COLO829 (cell line): ENCODE results near the gene LRP3.

Experiments used
- DNase-seq: peaks from one replicate; pipeline ENCODE4 v3.0.0; 2012; ENCODE audit warnings: low spot score

The LRP3 gene

DNA sequence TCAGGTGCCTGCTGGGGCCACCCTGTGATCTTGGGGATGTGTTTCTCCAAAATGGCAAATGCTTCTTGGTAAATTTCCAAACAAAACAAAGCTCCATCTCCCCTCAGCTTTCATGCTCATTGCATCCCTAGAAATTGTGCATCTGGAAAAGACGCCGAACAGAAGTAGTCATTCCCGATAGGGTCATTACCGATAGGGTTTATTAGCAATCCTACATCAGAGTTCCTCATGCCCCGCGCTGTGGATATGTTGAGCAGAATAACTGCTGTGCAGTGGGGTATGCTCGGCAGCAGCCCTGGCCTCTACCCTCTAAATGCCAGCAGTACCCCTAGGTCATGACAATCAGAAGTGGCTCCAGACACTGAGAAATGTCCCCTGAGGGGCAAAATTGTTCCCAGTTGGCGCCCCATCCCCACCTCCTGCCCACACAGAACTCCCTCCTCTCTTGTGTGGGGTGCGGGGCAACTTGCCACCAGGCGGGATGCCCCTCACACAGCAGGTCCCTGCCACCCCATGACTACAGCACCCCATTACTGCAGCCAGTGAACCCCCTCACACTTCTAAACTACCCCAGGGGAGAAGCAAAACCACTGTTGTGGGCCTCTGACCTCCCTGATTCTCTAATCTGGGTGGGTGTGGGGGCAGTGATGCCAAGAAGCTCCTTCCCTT is 44.5 kb downstream of the LRP3 start:
- no peak for DNase-seq

DNA sequence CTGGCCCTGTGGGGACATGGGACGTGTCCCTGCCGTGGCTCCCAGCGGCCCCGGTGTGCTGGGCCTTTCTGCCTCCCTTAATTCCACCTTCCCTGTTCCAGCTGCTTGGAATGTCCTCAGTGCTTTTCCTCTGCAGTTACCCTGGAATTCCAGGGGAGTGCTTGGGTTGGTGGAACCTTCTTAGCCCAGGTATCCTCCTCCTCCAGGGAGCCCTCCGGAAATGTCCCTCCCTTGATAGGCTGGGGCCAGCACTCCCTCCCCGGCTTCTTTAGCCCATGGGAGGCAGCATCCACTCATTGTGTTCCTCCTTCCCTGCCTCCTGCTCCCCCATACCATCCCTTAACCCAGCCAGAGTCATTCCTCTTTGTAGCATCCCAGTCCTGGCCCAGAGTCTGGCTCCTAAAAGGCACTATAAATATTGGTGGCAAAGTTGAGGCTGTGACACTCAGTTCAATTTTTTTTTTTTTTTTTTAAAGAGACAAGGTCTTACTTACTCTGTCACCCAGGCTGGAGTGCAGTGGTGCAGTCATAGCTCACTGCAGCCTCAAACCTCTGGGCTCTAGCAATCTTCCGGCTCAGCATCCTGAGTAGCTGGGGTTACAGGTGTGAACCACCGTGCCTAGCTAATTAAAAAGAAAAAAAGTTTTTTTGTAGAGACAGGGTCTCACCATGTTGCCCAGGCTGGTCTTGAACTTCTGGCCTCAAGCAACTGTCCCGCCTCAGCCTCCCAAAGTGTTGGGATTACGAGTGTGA is 45.3 kb downstream of the LRP3 start:
- no peak for DNase-seq

DNA sequence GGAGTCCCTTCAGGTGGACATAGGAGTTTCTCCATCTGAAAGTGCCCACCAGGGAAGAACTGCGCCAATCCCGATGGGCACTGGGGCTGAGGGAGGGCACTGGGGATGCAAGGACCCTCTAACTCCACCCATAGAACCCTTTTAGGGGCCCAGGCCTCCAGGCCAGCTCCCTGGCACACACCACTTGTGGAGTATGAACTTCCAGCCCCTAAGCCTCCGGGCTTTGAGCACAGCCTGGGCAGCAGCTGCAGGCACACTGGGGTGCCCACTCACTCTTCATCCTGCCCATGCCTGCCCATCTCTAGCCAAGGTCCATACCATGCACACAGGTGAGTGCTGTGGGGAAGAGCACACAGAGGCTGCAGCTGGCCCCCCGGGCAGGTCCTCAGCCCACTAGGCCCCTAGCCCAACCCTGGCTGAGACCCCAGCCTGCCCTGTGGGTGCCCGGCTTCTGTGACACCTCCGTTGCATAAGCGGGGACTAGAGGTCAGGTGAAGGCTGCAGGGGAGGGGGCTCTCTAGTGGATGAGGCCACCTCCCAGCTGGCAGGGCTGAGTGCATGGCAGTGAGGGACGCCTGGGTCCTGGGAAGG is 46.1 kb downstream of the LRP3 start:
- DNase-seq, result no peak

GRCh38 chr19:33241091-33241529 is 47.0 kb downstream of the LRP3 start:
- no peak for DNase-seq

- no peak for DNase-seq
Measured at GRCh38 chr19:33241530-33242101, 47.5 kb downstream of the LRP3 start.

- DNase-seq, result no peak
Measured at GRCh38 chr19:33242131-33242530, 48.0 kb downstream of the LRP3 start.

DNA sequence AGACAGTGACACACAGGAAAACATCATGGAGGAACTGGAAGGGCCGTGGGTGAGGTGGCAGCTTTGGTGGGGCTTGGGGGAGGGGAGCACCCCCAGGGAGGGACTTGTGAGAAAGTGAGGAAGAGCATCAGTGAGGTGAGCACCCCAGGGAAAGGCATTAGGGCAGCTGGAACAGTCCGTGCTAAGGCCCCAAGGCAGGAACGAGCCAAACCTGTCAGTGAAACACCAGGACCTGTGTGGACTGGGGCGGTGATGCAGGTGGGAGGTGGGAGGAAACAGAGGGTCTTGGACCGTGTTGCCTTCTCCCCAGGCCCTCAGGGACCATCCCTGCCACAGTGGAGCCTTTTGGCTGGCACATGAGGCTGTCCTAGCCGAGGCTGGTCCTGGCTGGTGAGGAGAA is 48.8 kb downstream of the LRP3 start:
- no peak for DNase-seq

DNA sequence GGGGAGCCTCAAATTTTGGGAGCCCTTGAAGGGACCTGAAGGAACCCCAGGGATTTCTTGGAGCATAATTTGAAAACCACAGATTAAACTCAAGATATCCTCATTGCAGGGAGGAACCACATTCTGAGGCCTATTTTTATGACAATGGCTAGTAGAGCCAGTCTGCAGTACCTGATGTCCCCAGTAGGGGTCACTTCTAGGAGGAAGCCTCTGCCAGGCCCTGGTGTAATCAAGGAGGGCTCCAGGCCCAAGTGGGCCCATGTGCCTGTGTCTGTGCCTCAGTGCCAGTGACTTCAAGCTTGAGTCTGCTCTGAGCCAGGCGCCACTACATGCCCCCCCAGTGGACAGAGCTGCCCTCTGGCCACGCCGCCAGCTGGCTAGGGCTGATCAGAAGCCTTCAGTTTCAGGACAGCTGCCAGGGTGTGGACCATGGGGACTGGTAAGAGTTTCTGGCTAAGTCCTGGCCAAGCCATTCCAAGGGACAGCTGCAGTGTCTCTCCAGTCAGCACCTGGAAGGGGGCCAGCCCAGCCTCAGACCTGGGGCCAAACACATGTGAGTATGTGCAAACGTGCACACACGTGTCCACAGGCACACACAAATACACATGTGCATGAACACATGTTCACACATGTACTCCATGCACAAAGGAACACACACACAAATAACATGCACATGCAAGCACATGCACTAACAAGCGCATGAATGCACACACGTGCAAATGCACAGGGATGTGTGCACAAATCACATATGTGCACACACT is 52.0 kb downstream of the LRP3 start:
- DNase-seq, result no peak

GRCh38 chr19:33246709-33247440 is 52.7 kb downstream of the LRP3 start:
- DNase-seq, result no peak

GRCh38 chr19:33247441-33247819 is 53.3 kb downstream of the LRP3 start:
- DNase-seq, result no peak

DNA sequence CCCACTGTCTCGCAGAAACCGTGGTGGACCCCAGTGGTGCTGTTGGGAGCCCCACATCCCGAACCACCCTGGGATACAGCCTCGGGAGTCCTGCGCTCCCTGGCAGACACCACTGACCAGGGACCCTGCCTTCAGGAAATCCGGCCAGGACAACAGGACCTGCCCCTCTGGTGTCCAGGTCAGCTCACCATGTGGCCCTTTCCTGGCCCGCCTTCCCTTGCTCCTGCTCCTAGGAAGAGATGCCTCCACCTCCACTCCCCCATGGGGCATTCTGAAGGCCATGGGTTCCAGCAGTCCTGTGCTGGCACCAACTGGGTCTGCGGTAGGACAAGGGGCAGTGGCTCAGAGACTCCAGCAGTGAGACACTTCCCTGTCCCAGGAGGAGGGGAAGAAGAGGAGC is 54.0 kb downstream of the LRP3 start:
- DNase-seq, result no peak

DNA sequence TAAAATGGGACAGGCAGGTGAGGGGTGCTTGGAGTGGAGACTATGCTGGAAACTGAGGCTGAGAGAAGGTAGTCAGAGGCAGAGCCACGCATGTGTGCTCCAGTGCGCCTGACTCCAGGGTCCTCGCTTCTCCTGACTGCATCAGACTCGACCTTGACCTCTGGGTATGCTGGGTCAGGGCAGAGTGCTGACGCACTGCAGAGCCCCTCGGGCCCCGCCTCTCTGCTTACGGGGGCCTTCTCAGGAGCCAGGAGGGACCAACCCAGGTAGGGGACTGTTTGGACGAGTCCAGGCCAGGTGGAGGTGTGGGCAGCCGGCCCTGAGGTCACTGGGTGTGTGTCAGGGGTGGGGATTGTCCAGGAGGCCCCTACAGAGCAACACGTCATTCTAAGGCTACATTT is 54.4 kb downstream of the LRP3 start:
- DNase-seq, result no peak

DNA sequence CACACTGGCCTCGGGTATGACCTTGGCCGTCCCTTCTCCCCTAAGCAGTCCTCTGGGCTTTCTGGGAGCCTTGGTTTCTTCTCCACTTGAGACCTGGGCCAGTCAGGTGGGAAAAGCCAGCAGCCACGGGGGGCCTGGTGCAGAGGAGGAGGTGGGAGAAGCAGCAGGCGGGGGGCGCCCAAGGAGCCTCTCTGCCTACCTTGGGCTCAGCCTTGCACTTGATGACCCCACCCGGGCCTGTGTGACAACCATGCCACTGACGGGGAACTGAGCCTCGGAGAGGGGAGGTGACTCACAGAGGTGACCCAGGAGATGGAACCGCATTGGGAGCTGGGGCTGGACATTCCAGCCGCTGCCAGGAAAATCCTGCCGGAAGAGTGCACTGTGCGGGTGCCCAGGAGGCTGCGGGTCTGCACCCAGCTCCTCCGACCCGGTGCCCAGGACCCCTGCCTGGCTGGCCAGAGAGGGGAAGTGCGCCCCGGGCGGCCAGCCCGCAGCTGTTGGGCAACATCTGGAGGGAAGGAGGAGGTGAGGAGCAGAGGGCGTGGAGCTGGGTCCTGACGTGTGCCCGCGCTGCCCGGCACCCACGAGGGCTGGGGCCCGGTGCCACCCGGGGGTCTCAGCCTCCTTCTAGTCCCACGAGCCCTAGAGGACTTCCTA is 55.0 kb downstream of the LRP3 start:
- DNase-seq, result no peak

DNA sequence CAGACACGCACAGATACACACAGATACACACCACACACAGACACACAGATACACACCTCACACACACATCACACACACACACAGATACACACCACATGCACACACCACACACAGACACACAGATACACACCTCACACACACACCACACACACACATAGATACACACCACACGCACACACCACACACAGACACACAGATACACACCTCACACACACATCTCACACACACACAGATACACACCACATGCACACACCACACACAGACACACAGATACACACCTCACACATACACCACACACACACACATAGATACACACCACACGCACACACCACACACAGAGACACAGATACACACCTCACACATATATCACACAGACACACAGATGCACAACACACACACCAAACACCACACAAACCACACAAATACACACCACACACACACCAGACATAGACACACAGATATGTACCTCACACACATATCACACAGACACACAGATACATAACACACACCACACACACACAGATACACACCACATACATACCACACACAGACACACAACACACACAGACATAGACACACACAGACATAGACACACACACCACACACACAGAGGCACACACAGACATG is 55.7 kb downstream of the LRP3 start:
- no peak for DNase-seq

DNA sequence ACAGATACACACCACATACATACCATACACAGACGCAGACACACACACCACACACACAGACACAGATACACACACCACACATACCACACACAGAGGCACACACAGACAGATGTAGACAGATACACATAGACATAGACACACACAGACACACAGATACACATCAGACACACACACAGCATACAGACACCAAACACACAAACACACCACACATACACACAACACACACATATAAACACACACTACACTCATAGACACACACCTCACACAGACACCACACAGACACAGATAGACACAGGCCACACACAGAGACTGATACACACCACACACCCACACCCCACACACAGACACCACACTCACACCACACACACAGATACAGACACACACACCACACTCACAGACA is 56.4 kb downstream of the LRP3 start:
- DNase-seq, result no peak

- DNase-seq, result no peak
Measured at GRCh38 chr19:33251076-33251475, 56.9 kb downstream of the LRP3 start.

DNA sequence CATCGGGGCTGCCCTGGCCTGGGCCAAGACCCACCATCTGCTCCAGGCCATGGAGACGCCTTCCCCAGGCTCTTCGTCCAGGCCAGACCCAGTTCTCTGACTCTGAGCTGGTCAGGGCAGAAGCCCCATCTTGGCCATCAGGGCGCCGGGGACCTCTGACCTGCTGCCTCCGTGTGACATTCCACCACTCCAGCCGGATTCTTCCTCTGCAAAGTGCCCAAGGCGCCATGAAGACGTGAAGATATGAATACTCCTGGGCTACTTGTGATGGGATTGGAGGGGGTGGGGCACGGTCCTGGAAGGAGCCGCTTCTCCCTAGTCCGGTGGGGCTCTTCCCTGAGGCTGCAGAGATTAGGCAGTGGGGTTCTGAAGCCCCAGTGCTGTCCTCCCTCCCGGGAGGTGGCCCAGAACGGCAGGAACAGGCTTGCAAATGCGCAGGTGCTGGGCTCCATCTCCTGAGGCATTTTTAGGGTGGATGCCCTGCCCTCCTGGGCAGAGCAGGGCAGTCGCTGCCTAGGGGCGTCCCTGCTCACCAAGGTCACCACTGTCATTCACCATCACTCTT is 57.5 kb downstream of the LRP3 start:
- no peak for DNase-seq

DNA sequence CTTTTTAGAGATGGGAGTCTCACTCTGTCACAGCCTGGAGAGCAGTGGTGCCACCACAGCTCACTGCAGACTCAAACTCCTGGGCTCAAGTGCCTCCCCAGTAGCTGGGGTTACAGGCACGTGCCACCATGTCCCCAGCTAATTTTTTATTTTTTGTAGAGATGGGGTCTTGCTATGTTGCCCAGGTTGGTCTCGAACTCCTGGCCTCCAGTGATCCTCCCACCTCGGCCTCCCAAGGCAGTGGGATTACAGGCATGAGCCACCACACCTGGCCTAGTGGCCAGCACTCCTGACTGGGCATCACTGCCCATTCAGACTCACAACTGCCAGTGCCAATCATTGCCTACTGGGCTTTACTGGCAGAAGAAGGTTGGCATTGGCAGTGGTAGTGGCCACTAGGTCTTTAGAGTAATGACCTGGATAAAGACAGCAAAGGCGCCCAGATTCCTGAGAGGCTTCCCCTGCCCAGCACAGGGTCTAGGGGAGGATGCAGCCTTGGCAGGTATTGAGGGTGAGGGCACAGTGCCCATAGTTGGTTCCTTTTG is 58.4 kb downstream of the LRP3 start:
- no peak for DNase-seq

DNA sequence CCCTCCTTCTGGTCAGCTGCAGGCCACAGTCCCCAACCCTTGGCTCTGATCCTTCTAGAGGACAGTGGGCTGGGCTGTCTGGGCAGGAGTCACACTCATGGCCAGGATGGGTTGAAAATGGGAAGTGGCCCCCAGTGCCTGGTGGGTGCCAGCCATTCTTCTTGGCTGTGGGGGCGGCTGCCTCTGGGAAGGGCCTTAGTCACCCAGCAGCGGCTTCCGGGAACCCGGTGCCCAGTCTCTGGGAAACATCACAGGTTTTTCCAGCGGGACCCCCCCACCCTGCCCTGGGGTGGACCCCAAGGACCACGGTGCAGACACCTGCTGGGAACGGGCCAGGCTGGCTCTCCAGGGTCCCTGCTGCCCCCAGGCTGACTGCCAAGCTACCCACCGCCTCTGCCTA is 58.8 kb downstream of the LRP3 start:
- no peak for DNase-seq

DNA sequence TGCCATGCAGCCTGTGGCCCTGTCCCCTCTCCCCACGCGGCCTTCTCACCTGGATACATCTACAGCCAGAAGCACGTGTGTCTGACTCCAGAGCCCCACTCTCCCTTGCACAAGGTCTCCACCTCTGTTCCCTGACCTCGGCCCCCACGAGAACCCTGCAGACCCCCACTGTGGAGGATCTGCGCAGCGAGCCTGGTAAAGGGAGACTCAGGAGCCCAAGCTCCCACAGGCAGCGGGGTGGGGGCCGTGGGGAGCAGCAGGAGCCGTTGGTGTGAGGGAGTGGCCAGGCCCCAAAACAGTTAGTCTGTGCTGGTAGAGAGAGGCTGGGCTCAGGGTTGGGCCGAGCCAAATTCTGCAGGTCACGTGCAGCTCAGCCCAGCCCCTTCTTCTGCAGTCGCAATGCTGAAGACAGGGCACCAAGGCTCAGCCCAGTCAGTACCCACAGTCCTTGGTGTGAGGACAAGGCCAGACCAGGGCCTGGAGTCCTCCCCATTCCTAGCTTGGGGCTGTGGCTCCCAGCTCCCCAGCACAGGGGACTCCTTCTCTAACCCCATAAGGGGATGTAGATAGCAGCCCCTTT is 60.2 kb downstream of the LRP3 start:
- no peak for DNase-seq
